Endometrium (tissue), 2 donors: ENCODE results near the gene UGDH.

Experiments
- FAIRE-seq: peaks from 2 replicates; lab custom pipeline; 2012; peaks lifted over from hg19 to GRCh38; lab: Jason Lieb, UNC
- donor health status: control.
- donor health status: control.

The UGDH gene

GRCh38 chr4:39452860-39453587, 74.2 kb downstream of the UGDH start:
- FAIRE-seq = no peak

GRCh38 chr4:39452153-39452859, 74.9 kb downstream of the UGDH start:
- no peak for FAIRE-seq

- no peak for FAIRE-seq
Measured at GRCh38 chr4:39451423-39452023, 75.7 kb downstream of the UGDH start.

GRCh38 chr4:39450618-39451017, 76.6 kb downstream of the UGDH start:
- FAIRE-seq = no peak
